LNCAP (cell line): ENCODE measurements around the gene ASCC1.

ENCODE experiments used
- CTCF ChIP-seq: fragments of 450-650 bp; IDR thresholded peaks from 2 replicates; pipeline ENCODE4 v1.5.1; 2017; ENCODE audit warnings: mild to moderate bottlenecking

ASCC1 gene

GRCh38 chr10:72175149-72175548 is 40.9 kb downstream of the ASCC1 start:
- no peak for TF ChIP-seq CTCF

DNA sequence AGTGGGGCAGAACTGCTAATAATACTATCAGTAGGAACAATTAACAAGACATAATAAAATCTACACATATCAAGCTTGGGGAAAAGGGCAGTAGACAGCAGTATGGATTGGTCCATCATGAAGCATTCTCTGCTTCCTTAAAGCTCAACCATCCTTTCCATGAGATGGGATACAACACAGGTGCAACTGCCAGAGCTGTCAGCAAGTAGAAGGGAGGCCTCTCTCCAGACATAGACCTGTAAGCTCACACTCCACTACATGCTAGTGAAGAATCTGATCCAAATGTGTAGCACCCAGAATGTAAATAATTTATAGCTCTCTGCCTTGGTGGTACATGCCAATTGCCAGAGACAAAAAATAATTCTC is 41.8 kb downstream of the ASCC1 start:
- no peak for TF ChIP-seq CTCF

GRCh38 chr10:72173619-72174296 is 42.3 kb downstream of the ASCC1 start:
- no peak for TF ChIP-seq CTCF

DNA sequence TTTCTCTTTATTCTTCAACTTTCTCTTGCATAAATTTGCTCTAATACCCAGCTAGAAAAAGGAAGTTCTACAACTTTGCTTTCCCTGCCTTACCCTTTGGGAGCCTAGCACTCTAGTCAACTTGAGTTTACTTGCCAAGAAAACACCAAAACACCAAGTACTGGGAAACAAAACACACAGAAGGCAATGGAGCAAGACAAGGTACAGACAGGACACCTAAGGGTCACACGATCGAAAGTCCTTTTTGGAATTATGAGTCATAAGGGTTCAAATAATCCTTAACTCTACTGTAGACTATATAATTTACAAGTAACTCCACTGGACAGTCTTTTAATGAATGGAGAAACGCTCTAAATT is 42.8 kb downstream of the ASCC1 start:
- TF ChIP-seq CTCF = no peak

DNA sequence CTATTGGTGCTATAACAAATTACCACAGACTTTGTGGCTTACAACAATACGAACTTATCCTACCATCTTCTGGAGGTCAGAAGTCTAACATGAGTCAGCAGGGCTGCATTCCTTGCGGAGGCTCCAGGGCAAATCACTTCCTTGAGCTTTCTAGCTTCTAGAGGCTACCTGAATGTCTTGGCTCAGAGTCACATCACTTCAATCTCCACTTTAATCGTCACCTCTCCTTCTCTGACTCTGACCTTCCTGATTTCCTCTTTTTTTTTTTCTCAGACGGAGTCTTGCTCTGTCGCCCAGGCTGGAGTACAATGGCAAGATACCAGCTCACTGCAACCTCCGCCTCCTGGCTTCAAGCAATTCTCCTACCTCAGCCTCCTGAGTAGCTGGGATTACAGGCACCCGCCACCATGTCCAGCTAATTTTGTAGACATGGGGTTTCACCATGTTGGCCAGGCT is 44.9 kb downstream of the ASCC1 start:
- TF ChIP-seq CTCF = no peak

DNA sequence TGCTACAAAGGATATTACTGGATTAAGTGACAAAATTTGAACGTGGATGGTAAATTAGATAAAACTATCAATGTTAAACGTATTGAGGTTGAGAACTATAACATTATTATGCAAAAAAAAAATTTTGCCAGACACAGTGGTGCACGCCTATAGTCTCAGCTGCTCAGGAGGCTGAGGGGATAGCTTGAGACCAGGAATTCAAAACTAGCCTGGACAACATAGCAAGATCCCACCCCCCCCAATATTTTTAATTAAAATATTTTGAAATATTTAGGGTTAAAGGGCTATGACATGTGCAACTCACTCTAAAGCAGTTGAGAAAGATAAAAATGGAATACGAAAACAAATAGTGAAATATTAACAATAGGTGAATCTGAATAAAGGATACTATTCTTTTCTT is 45.3 kb downstream of the ASCC1 start:
- TF ChIP-seq CTCF = no peak

GRCh38 chr10:72170263-72170662 is 45.8 kb downstream of the ASCC1 start:
- TF ChIP-seq CTCF = no peak

- TF ChIP-seq CTCF = no peak
These were observed 49.0 kb downstream of the ASCC1 start for GRCh38 chr10:72167118-72167517.
